ENCODE measurements around the gene NINL.
A peak's percentile ranks its signal among the peaks of the same experiment; 100 is the strongest.

NINL gene

DNA sequence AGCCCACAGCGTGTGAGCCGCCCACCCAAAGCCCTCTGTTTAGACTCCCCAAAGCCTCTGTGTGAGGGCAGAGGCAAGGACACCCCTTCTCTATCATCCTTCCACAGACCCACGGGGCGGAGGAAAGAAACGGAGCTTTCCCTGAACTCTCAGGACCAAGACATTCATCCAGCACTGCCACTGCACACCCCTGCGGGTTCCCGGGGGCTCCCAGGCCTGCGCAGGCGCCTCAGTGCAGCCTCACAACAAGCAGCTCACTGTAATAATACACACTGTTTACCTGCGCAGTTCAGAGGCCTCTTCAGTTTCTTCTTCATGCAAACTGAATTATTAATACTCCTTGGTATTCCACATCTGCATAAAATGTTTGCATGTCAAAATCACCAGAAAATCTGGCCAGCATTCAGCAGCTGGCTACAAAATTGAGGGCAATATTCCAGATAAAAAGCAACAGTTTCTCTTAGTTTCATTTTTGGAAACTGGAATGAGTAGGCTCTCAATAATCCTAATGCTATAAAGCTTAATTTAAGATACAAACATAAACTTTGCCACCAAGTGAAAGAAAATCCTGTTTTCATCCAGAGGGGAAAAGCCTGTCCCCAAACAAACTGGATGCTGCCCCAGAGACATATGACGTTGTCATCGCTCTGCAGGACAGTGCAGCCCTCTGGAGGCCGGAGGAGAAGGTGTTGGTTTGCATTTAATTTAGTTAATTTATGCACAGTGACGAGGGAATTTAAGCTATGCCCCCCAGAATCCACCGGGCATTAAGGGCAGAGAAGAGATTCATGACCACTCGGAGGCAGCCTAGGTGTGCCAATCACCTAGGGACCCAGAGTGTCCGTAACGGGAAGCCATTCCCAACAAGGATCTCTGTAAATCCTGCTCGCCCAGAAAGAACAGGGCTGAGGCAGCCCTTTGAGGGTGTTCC lies 45.3 kb downstream of the NINL start:
- peak; percentile 87 for DNase-seq
- H4K8ac ChIP-seq (ENCODE audit: low read depth, low read length), result no peak overlapping the region
- H3K4ac ChIP-seq (ENCODE audit: low read depth, low read length), result no peak overlapping the region
- no peak overlapping the region for H3K23ac ChIP-seq (ENCODE audit: low read length)
- no peaks in the 10 kb centered on the region for H3K27me3 ChIP-seq (ENCODE audit: insufficient read depth, low read length, poor library complexity)
- H3K4me1 ChIP-seq (ENCODE audit: control insufficient read depth, low read depth, low read length), result peaks cover 9% of the 10 kb centered on the region
- peaks cover 36% of the 10 kb centered on the region for H3K79me1 ChIP-seq (ENCODE audit: low read length)
- no peak overlapping the region for H3K4me3 ChIP-seq (ENCODE audit: low read length)
- H3K79me2 ChIP-seq (ENCODE audit: control insufficient read depth, insufficient read depth, low read length), result peaks cover 26% of the 10 kb centered on the region
- no peak overlapping the region for H2BK15ac ChIP-seq (replicated peaks; ENCODE audit: low read depth)
- H3K36me3 ChIP-seq (ENCODE audit: control insufficient read depth, insufficient read depth, low read length), result no peaks in the 10 kb centered on the region
- H2BK5ac ChIP-seq (ENCODE audit: low read length), result no peak overlapping the region
- no peak overlapping the region for H4K5ac ChIP-seq (ENCODE audit: low read length)
- no peak overlapping the region for H3K18ac ChIP-seq (ENCODE audit: low read length)
- no peak overlapping the region for H3K27ac ChIP-seq (ENCODE audit: low read depth, low read length)
- H3K4me2 ChIP-seq (ENCODE audit: low read length), result no peak overlapping the region
- H3K9ac ChIP-seq (ENCODE audit: low read length), result no peak overlapping the region
- no peak overlapping the region for H2BK120ac ChIP-seq (ENCODE audit: low read depth, low read length)
- WGBS (ENCODE audit: extremely low coverage, insufficient coverage, low lambda C conversion rate), result no CpG with 5 or more reads among the region's 19 CpGs
- H3K56ac ChIP-seq (ENCODE audit: low read length), result no peak overlapping the region
- H2AK5ac ChIP-seq (ENCODE audit: low read length), result no peak overlapping the region

DNA sequence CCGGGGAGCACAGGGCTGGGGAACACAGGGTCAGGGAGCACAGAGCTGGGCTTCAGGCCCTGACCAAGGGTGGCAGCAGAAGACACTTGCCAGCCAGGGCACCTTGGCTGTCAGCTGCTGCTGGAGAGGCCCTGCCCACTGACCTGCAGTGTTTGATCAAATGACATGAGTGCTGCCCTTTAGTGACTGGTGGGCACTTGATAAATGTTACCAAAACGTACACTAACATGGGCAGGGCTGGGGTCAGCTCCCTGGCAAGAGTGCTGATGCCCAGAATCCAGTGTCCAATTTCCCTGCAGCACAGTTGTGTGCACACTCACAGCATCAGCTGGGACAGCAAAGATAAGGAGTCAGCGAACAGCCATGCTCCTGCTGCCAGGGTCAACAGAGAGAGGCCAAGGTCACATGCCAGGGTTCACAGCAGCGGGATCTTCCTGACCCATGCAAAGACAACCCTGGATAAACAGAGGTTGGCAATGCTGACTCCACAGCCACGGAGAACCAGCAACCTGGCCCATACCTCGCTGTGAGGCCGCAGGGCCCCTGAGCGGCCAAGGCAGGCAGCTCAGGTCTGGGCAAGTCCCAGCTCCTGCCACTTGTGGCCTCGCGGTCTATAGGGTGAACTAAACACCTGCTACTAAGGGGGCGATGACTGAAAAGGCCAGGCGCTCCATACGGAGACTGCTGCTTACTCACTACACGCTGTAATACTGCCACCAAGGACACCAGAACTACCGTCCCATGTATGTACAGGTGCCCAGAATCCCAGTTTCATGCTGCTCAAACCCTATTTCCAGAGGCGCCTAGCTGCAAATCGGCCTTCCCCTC lies 46.3 kb downstream of the NINL start:
- Histone ChIP-seq H2BK5ac (ENCODE audit: low read length) (no peak overlapping the region), H3K4me2 (ENCODE audit: low read length) (no peak overlapping the region), H3K79me1 (ENCODE audit: low read length) (peaks cover 37% of the 10 kb centered on the region), H3K23ac (ENCODE audit: low read length) (no peak overlapping the region), H3K79me2 (ENCODE audit: control insufficient read depth, insufficient read depth, low read length) (peaks cover 29% of the 10 kb centered on the region), H3K27ac (ENCODE audit: low read depth, low read length) (no peak overlapping the region), H2AK5ac (ENCODE audit: low read length) (no peak overlapping the region), H2BK15ac (replicated peaks; ENCODE audit: low read depth) (no peak overlapping the region), H3K4me3 (ENCODE audit: low read length) (no peak overlapping the region), H4K5ac (ENCODE audit: low read length) (no peak overlapping the region), H3K4me1 (ENCODE audit: control insufficient read depth, low read depth, low read length) (peaks cover 3% of the 10 kb centered on the region), H4K8ac (ENCODE audit: low read depth, low read length) (no peak overlapping the region), H3K36me3 (ENCODE audit: control insufficient read depth, insufficient read depth, low read length) (no peaks in the 10 kb centered on the region), H3K27me3 (ENCODE audit: insufficient read depth, low read length, poor library complexity) (no peaks in the 10 kb centered on the region), H3K56ac (ENCODE audit: low read length) (no peak overlapping the region), H3K4ac (ENCODE audit: low read depth, low read length) (no peak overlapping the region), H2BK120ac (ENCODE audit: low read depth, low read length) (no peak overlapping the region), H3K9ac (ENCODE audit: low read length) (no peak overlapping the region), H3K18ac (ENCODE audit: low read length) (no peak overlapping the region)
- whole genome bisulfite sequencing (ENCODE audit: extremely low coverage, insufficient coverage, low lambda C conversion rate), result no CpG with 5 or more reads among the region's 17 CpGs
- DNase-seq, result no peak

DNA sequence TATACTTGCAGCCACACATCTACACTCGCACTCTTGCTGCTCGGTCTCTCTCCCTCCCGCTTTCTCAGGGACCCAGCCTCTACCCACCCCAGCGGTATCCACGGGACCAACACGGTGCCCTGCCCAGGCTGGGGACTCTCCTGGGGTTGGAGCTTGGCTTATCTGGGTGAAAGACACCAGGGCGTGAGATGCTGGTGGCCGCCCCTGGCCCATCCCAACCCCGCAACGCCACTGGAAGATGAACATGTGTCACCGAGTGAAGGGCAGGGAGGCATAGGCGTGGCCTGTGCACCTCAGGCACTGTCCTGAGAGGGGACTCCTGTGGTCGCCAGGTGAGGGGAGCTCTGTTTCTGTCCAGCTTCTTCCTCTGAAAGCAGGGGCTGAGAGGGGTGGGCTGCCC lies 47.4 kb downstream of the NINL start:
- Histone ChIP-seq H2BK120ac (ENCODE audit: low read depth, low read length) (no peak overlapping the region), H3K18ac (ENCODE audit: low read length) (no peak overlapping the region), H3K56ac (ENCODE audit: low read length) (no peak overlapping the region), H2AK5ac (ENCODE audit: low read length) (no peak overlapping the region), H3K4me3 (ENCODE audit: low read length) (no peak overlapping the region), H2BK15ac (replicated peaks; ENCODE audit: low read depth) (no peak overlapping the region), H2BK5ac (ENCODE audit: low read length) (no peak overlapping the region), H3K9ac (ENCODE audit: low read length) (no peak overlapping the region), H3K79me1 (ENCODE audit: low read length) (peaks cover 34% of the 10 kb centered on the region), H3K4ac (ENCODE audit: low read depth, low read length) (no peak overlapping the region), H3K27me3 (ENCODE audit: insufficient read depth, low read length, poor library complexity) (no peaks in the 10 kb centered on the region), H3K79me2 (ENCODE audit: control insufficient read depth, insufficient read depth, low read length) (peaks cover 30% of the 10 kb centered on the region), H3K4me1 (ENCODE audit: control insufficient read depth, low read depth, low read length) (peaks cover 3% of the 10 kb centered on the region), H3K23ac (ENCODE audit: low read length) (no peak overlapping the region), H3K36me3 (ENCODE audit: control insufficient read depth, insufficient read depth, low read length) (no peaks in the 10 kb centered on the region), H3K4me2 (ENCODE audit: low read length) (no peak overlapping the region), H4K5ac (ENCODE audit: low read length) (no peak overlapping the region), H3K27ac (ENCODE audit: low read depth, low read length) (no peak overlapping the region), H4K8ac (ENCODE audit: low read depth, low read length) (no peak overlapping the region)
- DNase-seq, result no peak
- no CpG with 5 or more reads among the region's 13 CpGs for WGBS (ENCODE audit: extremely low coverage, insufficient coverage, low lambda C conversion rate)

DNA sequence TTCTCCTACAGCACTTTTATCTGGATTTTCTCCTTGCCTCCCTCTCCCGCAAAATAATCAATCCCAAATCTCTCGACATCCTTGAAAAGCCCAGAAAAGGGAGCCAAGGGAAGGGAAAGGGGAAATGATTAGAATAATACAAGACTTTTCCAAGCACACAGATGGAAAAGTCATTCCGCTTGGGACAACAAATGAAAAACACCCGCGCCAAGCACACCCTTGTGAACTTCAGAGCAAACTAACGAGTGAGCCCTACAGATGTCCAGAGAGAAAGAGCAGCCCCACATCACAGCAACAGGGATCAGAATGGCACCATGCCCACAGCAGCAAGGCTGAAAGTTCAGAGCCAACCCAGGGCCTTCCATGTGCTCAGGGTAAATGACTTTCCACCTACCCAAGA lies 49.6 kb downstream of the NINL start:
- Histone ChIP-seq H3K79me1 (ENCODE audit: low read length) (peaks cover 39% of the 10 kb centered on the region), H2AK5ac (ENCODE audit: low read length) (no peak overlapping the region), H3K23ac (ENCODE audit: low read length) (no peak overlapping the region), H3K9ac (ENCODE audit: low read length) (no peak overlapping the region), H2BK15ac (replicated peaks; ENCODE audit: low read depth) (no peak overlapping the region), H3K4me3 (ENCODE audit: low read length) (no peak overlapping the region), H3K4me2 (ENCODE audit: low read length) (no peak overlapping the region), H3K4me1 (ENCODE audit: control insufficient read depth, low read depth, low read length) (peaks cover 6% of the 10 kb centered on the region), H2BK5ac (ENCODE audit: low read length) (no peak overlapping the region), H3K27me3 (ENCODE audit: insufficient read depth, low read length, poor library complexity) (no peaks in the 10 kb centered on the region), H3K79me2 (ENCODE audit: control insufficient read depth, insufficient read depth, low read length) (peaks cover 35% of the 10 kb centered on the region), H2BK120ac (ENCODE audit: low read depth, low read length) (no peak overlapping the region), H3K4ac (ENCODE audit: low read depth, low read length) (no peak overlapping the region), H3K18ac (ENCODE audit: low read length) (no peak overlapping the region), H3K36me3 (ENCODE audit: control insufficient read depth, insufficient read depth, low read length) (no peaks in the 10 kb centered on the region), H4K5ac (ENCODE audit: low read length) (no peak overlapping the region), H3K27ac (ENCODE audit: low read depth, low read length) (no peak overlapping the region), H3K56ac (ENCODE audit: low read length) (no peak overlapping the region), H4K8ac (ENCODE audit: low read depth, low read length) (no peak overlapping the region)
- no peak for DNase-seq
- WGBS (ENCODE audit: extremely low coverage, insufficient coverage, low lambda C conversion rate), result no CpG with 5 or more reads among the region's 6 CpGs

DNA sequence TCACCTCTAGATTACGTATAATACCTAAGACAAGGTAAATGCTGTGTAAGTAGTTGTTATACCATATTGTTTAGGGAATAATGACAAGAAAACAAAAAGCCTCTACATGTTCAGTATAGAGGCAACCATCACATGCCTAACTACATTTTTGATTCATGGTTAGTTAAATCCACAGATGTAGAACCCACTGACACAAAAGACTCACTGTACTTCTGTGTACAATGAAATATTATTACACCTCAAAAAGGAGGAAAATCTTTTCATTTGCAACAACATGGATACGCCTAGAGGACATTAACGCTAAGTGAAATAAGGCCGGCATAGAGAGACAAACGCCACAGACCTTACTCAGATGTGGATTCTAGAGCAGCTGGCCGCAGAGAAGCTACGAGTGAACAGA lies 50.5 kb downstream of the NINL start:
- DNase-seq, result no peak
- WGBS (ENCODE audit: extremely low coverage, insufficient coverage, low lambda C conversion rate), result no CpG with 5 or more reads among the region's 7 CpGs
- Histone ChIP-seq H3K23ac (ENCODE audit: low read length) (no peak overlapping the region), H3K4ac (ENCODE audit: low read depth, low read length) (no peak overlapping the region), H2BK15ac (replicated peaks; ENCODE audit: low read depth) (no peak overlapping the region), H3K36me3 (ENCODE audit: control insufficient read depth, insufficient read depth, low read length) (no peaks in the 10 kb centered on the region), H3K4me3 (ENCODE audit: low read length) (no peak overlapping the region), H3K27ac (ENCODE audit: low read depth, low read length) (no peak overlapping the region), H3K27me3 (ENCODE audit: insufficient read depth, low read length, poor library complexity) (no peaks in the 10 kb centered on the region), H3K18ac (ENCODE audit: low read length) (no peak overlapping the region), H3K4me1 (ENCODE audit: control insufficient read depth, low read depth, low read length) (peaks cover 3% of the 10 kb centered on the region), H4K5ac (ENCODE audit: low read length) (no peak overlapping the region), H3K79me1 (ENCODE audit: low read length) (peaks cover 41% of the 10 kb centered on the region), H3K79me2 (ENCODE audit: control insufficient read depth, insufficient read depth, low read length) (peaks cover 37% of the 10 kb centered on the region), H2BK5ac (ENCODE audit: low read length) (no peak overlapping the region), H3K9ac (ENCODE audit: low read length) (no peak overlapping the region), H2AK5ac (ENCODE audit: low read length) (no peak overlapping the region), H2BK120ac (ENCODE audit: low read depth, low read length) (no peak overlapping the region), H4K8ac (ENCODE audit: low read depth, low read length) (no peak overlapping the region), H3K4me2 (ENCODE audit: low read length) (no peak overlapping the region), H3K56ac (ENCODE audit: low read length) (no peak overlapping the region)

All from mesendoderm (in vitro differentiated cells).